Fibroblast of lung (primary cell): ENCODE data around the gene GRID1. TPM values are rescaled to one million over a fixed set of nuclear protein-coding genes. Genes with fewer than 3 reads are reported as not detected.

Experiments
- DNase-seq, 2 donors: peaks; one replicate each; pipeline versions ENCODE4 v3.0.0 to v3.0.0-alpha.2; 2010; ENCODE audit warnings: low read depth in 2 of 2
- H2AFZ ChIP-seq: 2 replicates; pipeline ENCODE4 v1.5.1; 2012; ENCODE audit warnings: low read length, control low read depth, inconsistent platforms
- H3K27ac ChIP-seq: 2 replicates; pipeline ENCODE4 v1.5.1; 2011; ENCODE audit warnings: low read length, control low read depth; ENCODE audit not compliant: insufficient read depth
- H3K27me3 ChIP-seq: 2 replicates; pipeline ENCODE4 v1.5.1; 2011; ENCODE audit warnings: mild to moderate bottlenecking, low read length; ENCODE audit not compliant: control insufficient read depth, insufficient read depth
- H3K36me3 ChIP-seq: 2 replicates; pipeline ENCODE4 v1.5.1; 2011; ENCODE audit warnings: low read length; ENCODE audit not compliant: control insufficient read depth, insufficient read depth
- H3K4me1 ChIP-seq: 2 replicates; pipeline ENCODE4 v1.5.1; 2011; ENCODE audit warnings: low read length; ENCODE audit not compliant: control insufficient read depth, insufficient read depth; ENCODE audit errors: extremely low read depth
- H3K4me2 ChIP-seq: 2 replicates; pipeline ENCODE4 v1.5.1; 2011; ENCODE audit warnings: low read length, control low read depth; ENCODE audit not compliant: insufficient read depth; ENCODE audit errors: extremely low read depth
- H3K4me3 ChIP-seq, 4 experiments: fragments of 200-600 bp in 1 of 4; sonication (generic) in 1 of 4; replicated peaks in 1 of 4; 2 replicates each; pipeline ENCODE4 v1.5.1; 2011 to 2016; ENCODE audit warnings: low read length in 4 of 4, low read depth in 3 of 4, mild to moderate bottlenecking in 3 of 4, control low read depth in 2 of 4, inconsistent platforms in 1 of 4, mixed read lengths in 1 of 4; ENCODE audit not compliant: insufficient read depth in 1 of 4; ENCODE audit errors: control extremely low read depth in 1 of 4
- H3K79me2 ChIP-seq: 2 replicates; pipeline ENCODE4 v1.5.1; 2012; ENCODE audit warnings: mild to moderate bottlenecking, low read length, inconsistent platforms; ENCODE audit not compliant: control insufficient read depth, insufficient read depth
- H3K9ac ChIP-seq: 2 replicates; pipeline ENCODE4 v1.5.1; 2011; ENCODE audit warnings: mild to moderate bottlenecking, low read length, control low read depth; ENCODE audit not compliant: insufficient read depth
- H3K9me3 ChIP-seq: 2 replicates; pipeline ENCODE4 v1.5.1; 2012; ENCODE audit warnings: low read depth, low read length; ENCODE audit not compliant: control insufficient read depth, insufficient read depth
- H4K20me1 ChIP-seq: 2 replicates; pipeline ENCODE4 v1.5.1; 2011; ENCODE audit warnings: low read length; ENCODE audit not compliant: control insufficient read depth, insufficient read depth; ENCODE audit errors: extremely low read depth
- CTCF ChIP-seq, 2 donors: IDR thresholded peaks in 1 of 2; conservative IDR thresholded peaks in 1 of 2; 1 replicate in 1 of 2; 2 replicates in 1 of 2; pipeline ENCODE4 v1.5.1; 2011 to 2012; ENCODE audit warnings: low read length in 2 of 2, control low read depth in 1 of 2, inconsistent platforms in 1 of 2, low read depth in 1 of 2, mild to moderate bottlenecking in 1 of 2
- EZH2 ChIP-seq: IDR thresholded peaks from 2 replicates; pipeline ENCODE4 v1.5.1; 2012; ENCODE audit warnings: low read length, control low read depth, mild to moderate bottlenecking; ENCODE audit errors: missing control alignments
- polyA plus RNA-seq, 2 donors: library from polyadenylated mRNA; depleted of rRNA in 1 of 2; stranded (reverse) in 1 of 2; unstranded in 1 of 2; fragments of >200 nt; gene quantifications; 2 replicates each; pipeline ENCODE4 v1.2.1, GENCODE V29; 2011 to 2012; ENCODE audit warnings: missing spikeins in 1 of 2
- total RNA-seq: library from RNA; depleted of rRNA; stranded (reverse); fragments of >200 nt; gene quantifications from 2 replicates; pipeline ENCODE4 v1.2.1, GENCODE V29; 2014

The GRID1 gene
- total and polyA plus RNA-seq, 2 donors (not counting 1 experiment from before 2014, with no cell fraction given): 0.03 to 0.33 TPM

GRCh38 chr10:86070278-86070677 is 296.3 kb downstream of the GRID1 start:
- Histone ChIP-seq H2AFZ (no peak overlapping the region), H3K9me3 (no peaks in the 10 kb centered on the region), H3K27ac (no peak overlapping the region), H3K79me2 (no peaks in the 10 kb centered on the region), H3K36me3 (no peaks in the 10 kb centered on the region), H4K20me1 (no peaks in the 10 kb centered on the region), H3K9ac (no peak overlapping the region), H3K4me2 (no peak overlapping the region), H3K4me1 (no peaks in the 10 kb centered on the region), H3K4me3 (no peak overlapping the region), H3K27me3 (no peaks in the 10 kb centered on the region)
- TF ChIP-seq EZH2 (no peak), CTCF (conservative IDR thresholded peaks at IDR 0.05 in 1 of 2, IDR thresholded peaks at IDR 0.05 in 1 of 2; ENCODE audit: low read depth in 1 of 2, low read length in 2 of 2) (no peak)
- no peak for DNase-seq

GRCh38 chr10:86068231-86069054 is 298.2 kb downstream of the GRID1 start:
- no peak overlapping the region for H3K9ac ChIP-seq
- H3K27me3 ChIP-seq: no peaks in the 10 kb centered on the region
- no peaks in the 10 kb centered on the region for H4K20me1 ChIP-seq
- H3K4me2 ChIP-seq: no peak overlapping the region
- H3K4me1 ChIP-seq: no peaks in the 10 kb centered on the region
- no peak overlapping the region for H2AFZ ChIP-seq
- H3K9me3 ChIP-seq: no peaks in the 10 kb centered on the region
- TF ChIP-seq CTCF (conservative IDR thresholded peaks at IDR 0.05 in 1 of 2, IDR thresholded peaks at IDR 0.05 in 1 of 2; ENCODE audit: low read depth in 1 of 2, low read length in 2 of 2) (no peak), EZH2 (no peak)
- H3K36me3 ChIP-seq: no peaks in the 10 kb centered on the region
- DNase-seq: no peak
- H3K79me2 ChIP-seq: no peaks in the 10 kb centered on the region
- no peak overlapping the region for H3K4me3 ChIP-seq
- no peak overlapping the region for H3K27ac ChIP-seq

- Histone ChIP-seq H2AFZ (no peak overlapping the region), H3K9me3 (no peaks in the 10 kb centered on the region), H3K27me3 (no peaks in the 10 kb centered on the region), H3K79me2 (no peaks in the 10 kb centered on the region), H3K27ac (no peak overlapping the region), H3K4me1 (no peaks in the 10 kb centered on the region), H3K4me2 (no peak overlapping the region), H4K20me1 (no peaks in the 10 kb centered on the region), H3K4me3 (no peak overlapping the region), H3K9ac (no peak overlapping the region), H3K36me3 (no peaks in the 10 kb centered on the region)
- no peak for DNase-seq
- TF ChIP-seq CTCF (conservative IDR thresholded peaks at IDR 0.05 in 1 of 2, IDR thresholded peaks at IDR 0.05 in 1 of 2; ENCODE audit: low read depth in 1 of 2, low read length in 2 of 2) (no peak), EZH2 (no peak)
These were observed 299.1 kb downstream of the GRID1 start for GRCh38 chr10:86067436-86068050.
